Measurements from ENCODE around the gene XYLT1. TPM values are rescaled to one million over a fixed set of nuclear protein-coding genes. Genes with fewer than 3 reads are reported as not detected.
A peak's percentile ranks its signal among the peaks of the same experiment; 100 is the strongest.

XYLT1 gene
- total and polyA plus RNA-seq, 2 of the 13 experiments (the other 11 are each of a cell fraction or from before 2014, with no cell fraction given) = not detected

- FAIRE-seq (no peak), DNase-seq (ENCODE audit: low spot score) (no peak), ATAC-seq (no peak)
- 26% methylated on average over 2 of the region's 2 CpGs for WGBS (ENCODE audit: low lambda C conversion rate)
- ChIA-PET POLR2A (no interaction called here), CTCF (ENCODE audit: low intra/inter-chr PET ratio, low total read pairs) (no interaction called here)
- in situ Hi-C loops (cut with HindIII; ENCODE audit: extremely low pct_ligation_motif_present, low pct_unique_long_range_greater_than_20kb) (no loop called here), intact Hi-C loops (cut with micrococcal nuclease; ENCODE audit: unreplicated experiment) (no loop called here)
- Histone ChIP-seq H3K4me3 (replicated peaks in 1 of 3; ENCODE audit: insufficient read depth in 1 of 3, low read depth in 2 of 3, low read length in 3 of 3) (no peak overlapping the region), H3K27me3 (ENCODE audit: control insufficient read depth in 1 of 2, insufficient read depth in 2 of 2, low read length in 2 of 2) (peaks cover 0 to 3% of the 10 kb centered on the region in 2 experiments; a peak in 1 of 5 replicates), H3K9me3 (ENCODE audit: low read length) (no peaks in the 10 kb centered on the region), H3K79me2 (ENCODE audit: insufficient read depth, low read length) (no peaks in the 10 kb centered on the region), H3K9ac (ENCODE audit: insufficient read depth, low read depth, low read length) (no peak overlapping the region), H3K4me2 (ENCODE audit: low read depth, low read length) (no peak overlapping the region), H2AFZ (ENCODE audit: low read length) (no peak overlapping the region), H4K20me1 (ENCODE audit: insufficient read depth, low read length) (no peaks in the 10 kb centered on the region), H3K4me1 (ENCODE audit: insufficient read depth, low read length) (no peaks in the 10 kb centered on the region), H3K36me3 (replicated peaks in 1 of 2; ENCODE audit: control insufficient read depth in 1 of 2, insufficient read depth in 2 of 2, low read length in 2 of 2) (no peaks in the 10 kb centered on the region), H3K27ac (ENCODE audit: extremely low read length, insufficient read depth, low read length) (no peak overlapping the region)
- BruUV-seq (replicated peaks) = no TSS peak
- peak; percentile 21; the same call in 1 of the 2 replicates for TF ChIP-seq FOSL2 (CRISPR knock-in tag; IDR thresholded peaks at IDR 0.05)
- no peak for TF ChIP-seq ZBTB7A (CRISPR knock-in tag; IDR thresholded peaks at IDR 0.05)
- TF ChIP-seq ZFP37 (CRISPR knock-in tag; IDR thresholded peaks at IDR 0.05; ENCODE audit: borderline replicate concordance) = no peak
- TF ChIP-seq ZBTB40 (IDR thresholded peaks at IDR 0.05) = peak; percentile 82
- TF ChIP-seq ZBTB40 (CRISPR knock-in tag; IDR thresholded peaks at IDR 0.05) = peak; percentile 97
These were observed 44.3 kb downstream of the XYLT1 start for GRCh38 chr16:17426451-17426850.

All from HepG2 (cell line).